GM19328 (cell line): ENCODE data around the gene ANO8.
"Not testable (repeated sequence)": the region's sequence is repeated elsewhere in the genome, so short reads cannot be mapped to it uniquely, and the experiment has no call there.

Experiments used
- ATAC-seq: cut with Tn5 transposase; IDR thresholded peaks from one replicate; pipeline ENCODE4 v1.9.1; 2021; ENCODE audit warnings: mild to moderate bottlenecking, moderate library complexity; ENCODE audit not compliant: unreplicated experiment

The ANO8 gene

DNA sequence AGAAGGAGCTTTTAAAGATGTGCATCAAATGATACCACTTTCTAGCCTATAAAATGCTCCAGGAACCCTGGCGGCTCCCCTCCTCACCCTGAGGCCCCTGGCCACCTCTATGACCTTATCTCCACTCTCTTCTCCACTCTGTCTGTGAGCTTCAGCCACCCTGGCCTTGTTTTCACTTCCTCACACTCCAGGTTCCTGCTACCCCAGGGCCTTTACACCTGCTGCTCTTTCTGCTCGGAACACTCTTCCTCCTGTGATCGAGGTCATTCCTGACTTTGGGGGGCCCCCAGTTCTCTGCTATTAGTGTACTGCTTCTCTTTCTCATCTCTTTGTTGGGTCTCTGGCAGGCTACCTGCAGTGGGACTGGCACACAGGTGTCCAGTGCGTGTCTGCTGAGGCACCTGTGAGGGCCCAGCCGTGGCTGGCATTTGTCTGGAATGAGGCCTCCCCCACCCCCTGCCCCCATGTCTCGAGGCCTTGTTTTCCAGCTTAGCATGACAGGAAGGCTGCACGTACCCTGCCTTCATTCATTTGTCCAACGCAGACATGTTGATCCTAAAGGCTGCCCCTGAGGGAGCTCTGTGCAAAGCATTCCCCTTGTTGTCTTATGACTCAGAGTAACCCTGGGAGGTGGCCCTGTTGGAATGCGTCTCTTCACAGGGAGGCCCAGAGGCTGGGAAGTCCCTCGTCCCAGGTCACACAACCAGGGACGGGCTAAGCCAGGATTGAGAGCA is 23.0 kb downstream of the ANO8 start:
- ATAC-seq: no peak

DNA sequence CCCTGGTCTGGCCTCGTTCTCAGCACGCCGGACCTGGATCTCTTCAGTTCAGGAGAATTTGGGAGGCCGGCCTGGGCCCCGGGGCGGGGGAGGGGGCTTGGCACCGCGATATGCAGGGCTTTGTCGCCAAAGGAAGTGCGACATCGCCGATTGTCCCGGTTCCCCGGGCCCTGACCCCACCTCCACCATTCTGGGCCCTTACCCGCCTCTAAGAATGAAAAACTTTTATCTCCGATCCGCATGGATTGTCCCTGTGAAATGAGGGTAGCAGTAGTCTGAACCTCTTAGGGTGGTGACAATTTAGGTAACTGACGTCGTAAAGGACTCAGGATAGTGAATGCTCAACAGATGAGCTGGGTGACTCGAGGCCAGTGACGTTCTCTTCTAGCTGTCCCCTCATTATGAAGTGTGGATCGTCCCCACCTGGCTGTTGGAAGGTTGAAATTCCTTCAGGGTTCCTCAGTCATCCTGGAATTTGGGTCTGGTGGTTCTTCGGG is 24.6 kb downstream of the ANO8 start:
- no peak for ATAC-seq

DNA sequence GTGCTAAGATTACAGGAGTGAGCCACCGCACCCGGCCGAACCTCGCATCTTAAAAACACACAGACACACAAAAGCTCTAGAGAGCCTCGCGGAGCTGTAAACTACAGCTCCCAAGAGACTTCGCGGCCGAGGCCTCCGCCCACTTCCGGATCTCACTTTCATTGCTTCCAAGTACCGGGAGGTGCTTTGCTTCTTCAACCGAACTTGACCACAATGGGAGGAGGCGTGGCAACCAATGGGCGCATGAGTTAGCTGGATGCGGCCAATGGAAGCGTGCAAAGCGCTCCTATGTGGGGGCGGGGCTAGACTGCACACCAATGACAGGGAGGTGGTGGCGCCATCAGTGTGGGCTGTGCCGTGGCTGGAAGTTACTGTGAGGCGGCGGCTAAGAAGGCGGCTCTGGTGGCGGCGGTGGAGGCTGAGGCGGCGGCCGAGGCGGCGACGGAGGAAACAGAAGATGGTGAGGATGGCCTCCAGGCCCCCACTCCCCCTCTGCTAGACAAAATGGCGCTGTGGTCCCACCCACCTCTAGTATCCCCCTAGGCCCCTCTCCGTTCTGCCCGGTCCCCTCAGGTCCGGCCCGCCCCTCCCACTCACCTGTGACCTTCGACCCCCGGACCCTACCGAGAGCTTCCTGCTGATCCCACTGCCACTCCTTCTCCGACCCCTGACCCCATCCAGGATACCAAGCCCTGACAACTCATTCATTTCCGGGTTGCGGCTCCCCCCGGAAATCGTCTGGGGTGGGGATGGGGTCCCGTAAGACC is 25.3 kb downstream of the ANO8 start, which contains the start of gene DDA1:
Gene DDA1 (plus strand): TSS at position 366 of the 767 bp plus-strand sequence. CDS start 92 bp downstream, at position 458.
- peak; percentile 68 for ATAC-seq

DNA sequence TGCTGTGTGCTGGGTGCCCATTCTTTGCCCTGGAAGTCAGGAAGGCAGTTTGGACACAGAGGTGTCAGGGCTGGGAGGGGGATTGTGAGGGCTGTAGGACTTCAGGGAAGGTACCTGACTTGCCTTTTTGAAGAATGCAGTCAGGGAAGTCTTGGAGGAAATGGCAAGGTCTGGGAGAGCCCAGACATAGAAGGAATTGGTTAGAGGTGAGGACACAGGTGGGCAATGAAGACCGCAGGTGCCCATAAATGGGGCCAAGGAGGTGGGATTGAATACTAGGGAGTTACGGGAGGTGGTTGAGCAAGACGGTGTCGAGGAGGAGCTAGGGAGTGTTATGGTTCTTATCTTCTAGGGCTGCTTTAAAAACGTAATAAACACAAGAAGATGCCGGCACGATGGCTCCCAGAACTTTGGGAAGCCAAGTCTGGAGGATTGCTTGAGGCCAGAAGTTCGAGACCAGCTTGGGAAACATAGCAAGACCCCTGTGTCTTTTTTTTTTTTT is 26.7 kb downstream of the ANO8 start:
- ATAC-seq: no peak

DNA sequence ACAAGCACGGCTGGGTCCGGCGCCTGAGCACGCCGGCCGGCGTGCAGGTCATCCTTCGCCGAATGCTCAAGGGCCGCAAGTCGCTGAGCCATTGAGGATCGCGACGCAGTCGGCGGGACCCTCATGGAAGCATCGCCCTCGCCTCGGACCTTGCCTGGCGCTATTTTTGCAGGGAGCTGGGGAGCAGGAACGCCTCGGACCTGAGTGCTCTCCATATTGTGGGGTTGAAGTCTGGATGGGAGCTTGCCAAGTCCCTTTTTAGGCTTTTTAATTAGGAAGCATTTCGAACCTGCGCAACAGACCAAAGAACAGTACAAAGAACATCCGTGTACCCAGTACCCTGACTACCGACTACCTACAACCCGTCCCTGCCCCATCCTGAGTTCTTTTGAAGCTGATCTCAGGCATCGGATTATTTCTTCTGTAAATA is 28.4 kb downstream of the ANO8 start:
- ATAC-seq: no peak

DNA sequence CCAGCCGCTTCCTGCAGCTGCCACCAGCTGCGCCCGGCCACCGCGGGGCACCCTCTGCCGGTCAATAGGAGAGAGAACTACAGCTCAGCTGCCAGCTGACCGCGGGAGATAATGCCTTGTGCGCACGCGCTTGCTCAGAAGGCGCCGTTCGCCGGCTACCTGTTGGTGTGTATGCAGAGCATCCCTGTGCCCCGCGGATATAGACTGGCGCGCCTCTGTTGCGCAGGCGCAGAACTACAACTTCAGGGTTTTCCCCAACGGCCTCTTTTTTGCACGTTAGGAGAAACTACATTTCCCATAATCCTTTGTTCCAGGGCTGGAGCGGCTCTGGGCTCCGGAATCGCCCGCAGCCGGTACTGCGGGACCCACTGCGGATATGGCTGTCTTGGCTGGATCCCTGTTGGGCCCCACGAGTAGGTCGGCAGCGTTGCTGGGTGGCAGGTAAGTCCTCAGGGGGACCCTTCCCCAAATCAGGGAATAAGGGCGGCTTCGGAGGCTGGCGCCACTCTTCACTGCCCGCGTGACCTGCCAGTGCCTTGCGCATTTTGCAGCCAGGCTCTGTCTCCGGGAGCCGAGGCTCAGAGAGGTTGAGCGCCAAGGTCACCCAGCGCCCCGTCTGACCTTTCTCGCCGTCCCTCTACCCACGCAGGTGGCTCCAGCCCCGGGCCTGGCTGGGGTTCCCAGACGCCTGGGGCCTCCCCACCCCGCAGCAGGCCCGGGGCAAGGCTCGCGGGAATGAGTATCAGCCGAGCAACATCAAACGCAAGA is 29.0 kb downstream of the ANO8 start, which contains the start of gene MRPL34:
Gene MRPL34 (plus strand): TSS at position 356 of the 768 bp plus-strand sequence. CDS start 21 bp downstream, at position 377.
- peak; percentile 44 for ATAC-seq

DNA sequence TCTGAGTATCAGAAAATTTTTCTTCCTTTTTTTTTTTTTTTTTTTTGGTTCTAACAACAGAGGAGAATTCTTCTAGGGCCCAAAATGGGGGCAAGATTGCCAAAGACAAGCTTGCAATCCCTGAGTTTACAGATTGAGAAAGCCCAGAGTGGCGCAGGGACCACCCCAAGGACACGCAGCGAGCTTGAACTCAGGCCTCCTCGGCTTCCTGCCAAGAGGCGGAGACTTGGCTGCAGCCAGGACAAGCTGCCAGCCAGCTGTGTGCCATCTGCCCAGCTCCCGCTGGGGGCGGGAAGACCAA is 29.5 kb downstream of the ANO8 start:
- no peak for ATAC-seq

DNA sequence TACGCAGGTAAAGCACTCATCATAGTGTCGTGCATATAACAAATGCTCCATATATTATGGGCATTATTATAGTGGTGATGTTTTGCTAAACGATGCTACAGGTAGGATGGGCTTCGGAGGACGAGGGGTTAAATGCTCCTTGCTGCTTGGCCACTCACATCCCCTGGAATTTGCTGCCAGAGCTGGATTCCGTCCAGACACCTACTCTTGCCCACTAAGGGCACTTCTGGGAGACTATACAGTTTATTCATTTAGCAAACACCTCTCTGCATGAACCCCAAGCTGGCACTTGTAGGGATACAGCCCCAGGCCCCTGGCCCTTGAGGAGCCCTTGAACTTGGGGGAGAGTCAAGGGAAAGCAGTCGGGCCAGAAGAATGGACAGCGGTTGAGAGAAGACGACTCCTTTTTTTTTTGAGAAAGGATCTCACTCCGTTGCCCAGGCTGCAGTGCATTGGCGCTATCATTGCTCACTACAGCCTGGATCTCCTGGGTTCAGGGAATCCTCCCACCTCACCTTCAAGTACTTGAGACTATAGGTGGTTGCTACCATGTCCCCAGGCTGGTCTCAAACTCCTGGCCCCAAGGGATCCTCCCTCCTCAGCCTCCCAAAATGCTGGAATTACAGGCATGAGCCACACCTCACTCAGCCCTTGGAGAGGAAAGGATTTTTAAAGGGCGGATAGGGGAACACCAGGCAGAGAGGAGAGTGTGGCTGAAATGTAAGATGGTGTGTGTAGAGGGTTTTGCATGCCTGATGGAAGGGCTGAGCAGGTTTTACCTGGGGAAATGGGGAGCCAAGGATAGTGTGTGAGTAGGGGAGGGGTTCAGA is 30.1 kb downstream of the ANO8 start:
- no peak for ATAC-seq

DNA sequence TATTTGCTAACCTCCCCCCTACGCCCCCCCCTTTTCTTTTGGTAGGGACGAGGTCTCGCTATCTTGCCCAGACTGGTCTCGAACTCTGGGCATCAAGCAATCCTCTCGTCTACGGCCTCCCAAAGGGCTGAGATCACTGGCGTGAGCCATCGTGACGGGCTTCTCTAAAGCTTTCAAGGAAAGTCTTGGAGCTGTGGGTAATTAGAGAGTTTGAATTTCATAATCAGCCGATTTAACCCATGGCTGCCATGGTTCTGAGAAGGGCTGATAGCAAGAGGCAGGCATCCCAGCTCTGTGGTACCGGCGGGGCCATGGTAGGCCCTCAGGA is 30.8 kb downstream of the ANO8 start:
- no peak for ATAC-seq

DNA sequence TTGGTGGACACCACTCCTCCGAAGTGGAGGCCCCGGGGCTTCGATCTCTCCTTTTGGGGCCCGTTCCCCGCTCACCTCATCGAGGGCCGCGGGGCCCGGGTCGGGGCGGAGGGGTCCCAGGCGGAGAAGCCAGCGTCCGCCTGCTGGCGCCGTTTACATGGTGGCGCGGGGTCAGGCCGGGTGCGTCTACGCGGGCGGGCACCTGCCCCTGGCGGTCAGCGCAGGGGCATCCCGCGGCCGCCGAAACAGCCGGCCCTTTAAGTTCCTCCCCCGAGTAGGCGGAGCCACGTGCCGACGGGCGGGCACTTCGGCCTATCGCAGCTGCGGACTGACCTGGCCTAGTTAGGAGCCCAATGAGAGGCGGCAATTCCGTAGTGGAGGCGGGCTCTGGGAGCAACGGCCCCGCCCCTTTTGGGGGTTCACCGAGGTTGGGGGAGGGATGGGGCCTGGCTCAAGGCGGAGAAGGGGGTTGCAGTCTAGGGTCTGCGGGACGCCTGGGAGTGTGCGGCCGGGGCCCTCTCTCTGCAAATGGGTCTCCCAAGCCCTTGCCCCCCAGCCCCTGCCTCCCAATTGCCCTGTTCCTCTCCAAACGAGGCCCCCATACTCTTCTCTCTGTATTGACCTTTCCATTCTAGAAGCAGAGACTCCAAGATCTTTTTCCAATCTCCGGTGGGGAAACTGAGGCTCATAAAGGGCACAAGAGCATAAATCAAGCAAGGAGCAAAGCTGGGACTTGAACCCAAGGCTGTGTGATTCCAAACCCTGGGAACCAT is 31.3 kb downstream of the ANO8 start, which contains the start of gene ABHD8:
Gene ABHD8 (minus strand): TSS at position 259 of the 773 bp plus-strand sequence. CDS start 1,809 bp downstream, outside the sequence.
- no peak for ATAC-seq

DNA sequence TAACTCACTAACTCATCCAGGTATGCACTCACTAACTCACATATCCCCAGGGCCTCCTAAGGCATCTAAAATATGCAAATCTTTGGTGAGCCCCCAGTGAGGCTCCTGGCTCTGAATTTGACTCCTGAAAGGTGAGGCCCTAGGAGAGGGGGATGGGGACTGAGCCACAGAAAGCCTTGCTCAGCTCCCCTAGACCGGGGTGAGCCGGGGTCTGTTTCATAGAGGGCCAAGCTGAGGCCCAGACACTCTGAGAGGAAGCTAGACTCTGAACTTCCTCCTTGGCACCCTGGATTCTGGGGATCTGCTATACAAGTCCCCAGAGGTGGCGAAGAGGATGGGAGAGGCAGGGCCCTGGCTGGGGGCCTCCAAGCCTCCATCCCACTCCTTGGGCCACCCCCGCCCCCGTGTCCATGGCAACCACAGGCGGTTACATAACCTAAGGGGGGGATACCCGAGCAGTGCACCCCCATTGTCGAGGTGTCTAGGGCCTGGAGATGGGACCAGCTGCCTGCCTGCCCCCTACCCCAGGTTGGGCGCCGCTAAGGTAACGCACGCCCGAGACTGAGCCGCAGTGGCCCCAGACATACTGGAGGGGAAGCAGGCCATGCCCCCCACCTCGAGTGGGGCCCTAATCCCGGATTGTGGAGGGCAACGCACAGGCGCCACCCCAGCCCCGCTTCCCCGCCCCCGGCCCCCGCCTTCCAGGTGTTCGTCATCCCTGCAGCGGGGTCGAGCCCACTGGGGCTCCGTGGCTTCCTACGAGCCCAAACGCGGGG is 32.1 kb downstream of the ANO8 start:
- ATAC-seq: no peak

DNA sequence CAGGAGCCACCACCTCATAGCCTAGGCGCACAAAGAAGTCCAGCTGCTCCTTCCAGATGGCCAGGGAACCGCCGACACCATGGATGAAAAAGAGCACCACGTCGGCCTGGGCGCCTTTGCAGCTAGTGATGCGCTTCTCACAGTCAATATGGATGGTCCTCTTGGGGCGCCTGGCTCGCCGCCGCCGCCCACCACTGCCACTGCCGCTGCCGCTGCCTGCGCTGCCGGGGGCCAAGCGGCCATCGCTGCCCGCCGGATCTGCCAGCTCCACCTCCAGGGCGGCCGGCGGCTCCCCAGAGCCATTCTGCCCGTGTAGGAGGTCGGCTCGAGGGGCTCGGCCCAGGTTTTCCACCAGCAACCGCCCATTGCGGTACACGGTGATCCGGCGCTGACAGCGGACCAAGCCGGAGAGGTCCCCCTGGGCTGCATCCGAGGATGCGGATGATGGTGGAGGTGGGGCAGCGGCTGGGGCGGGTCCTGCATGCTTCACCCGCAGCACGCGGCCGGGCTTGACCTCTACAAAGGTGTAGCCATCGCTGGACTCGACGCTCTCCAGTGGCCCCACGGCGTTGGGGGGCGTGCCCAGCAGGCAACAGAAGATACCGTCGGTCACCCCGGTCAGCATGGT is 33.5 kb downstream of the ANO8 start:
- no peak for ATAC-seq

DNA sequence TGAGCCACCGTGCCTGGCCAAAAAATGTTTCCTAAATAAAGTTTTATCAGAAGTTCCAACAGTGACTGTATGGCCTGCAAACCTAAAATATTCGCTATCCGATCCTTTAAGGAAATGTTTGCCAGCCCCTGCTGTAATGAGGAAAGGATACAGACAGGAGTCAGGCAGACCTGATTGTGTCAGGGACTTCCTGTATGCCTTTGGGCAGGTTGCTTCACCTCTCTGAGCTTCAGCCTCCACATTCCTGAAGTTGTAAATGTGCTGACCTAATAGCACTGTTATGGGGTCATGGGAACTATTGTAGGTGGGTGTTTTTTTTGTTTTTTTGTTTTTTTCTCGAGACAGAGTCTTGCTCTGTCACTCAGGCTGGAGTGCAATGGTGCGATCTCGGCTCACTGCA is 37.7 kb downstream of the ANO8 start:
- no peak for ATAC-seq

DNA sequence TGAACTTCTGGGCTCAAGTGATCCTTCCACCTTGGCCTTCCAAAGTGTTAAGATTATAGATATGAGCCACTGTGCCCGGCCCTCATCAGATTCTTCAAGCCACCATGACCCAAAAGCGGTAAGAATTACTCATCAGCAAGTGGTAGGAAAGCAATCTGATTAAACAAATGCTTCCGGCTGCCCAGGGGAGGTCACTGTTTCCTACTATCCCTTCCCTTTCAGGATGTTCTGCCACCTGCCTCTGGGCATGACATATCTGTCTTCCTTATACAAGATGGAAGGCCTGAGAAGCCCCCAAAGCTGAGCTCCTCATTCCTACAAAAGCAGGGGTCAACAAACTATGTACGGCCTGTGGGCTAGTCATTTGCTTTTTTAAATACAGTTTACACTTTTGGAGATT is 38.4 kb downstream of the ANO8 start:
- ATAC-seq: no peak

DNA sequence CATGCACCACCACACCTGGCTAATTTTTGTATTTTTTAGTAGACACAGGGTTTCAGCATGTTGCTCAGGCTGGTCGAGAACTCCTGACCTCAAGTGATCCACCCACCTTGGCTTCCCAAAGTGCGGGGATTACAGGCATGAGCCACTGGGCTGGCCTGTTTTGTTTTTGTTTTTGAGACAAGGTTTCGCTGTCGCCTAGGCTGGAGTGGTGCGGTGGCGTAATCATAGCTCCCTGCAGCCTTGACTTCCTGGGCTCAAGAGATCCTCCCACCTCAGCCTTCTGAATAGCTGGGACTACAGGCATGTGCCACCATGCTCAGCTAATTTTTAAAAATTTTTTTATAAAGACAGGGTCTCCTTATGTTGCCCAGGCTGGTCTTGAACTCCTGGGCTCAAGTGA is 39.1 kb downstream of the ANO8 start:
- not testable (repeated sequence) for ATAC-seq

DNA sequence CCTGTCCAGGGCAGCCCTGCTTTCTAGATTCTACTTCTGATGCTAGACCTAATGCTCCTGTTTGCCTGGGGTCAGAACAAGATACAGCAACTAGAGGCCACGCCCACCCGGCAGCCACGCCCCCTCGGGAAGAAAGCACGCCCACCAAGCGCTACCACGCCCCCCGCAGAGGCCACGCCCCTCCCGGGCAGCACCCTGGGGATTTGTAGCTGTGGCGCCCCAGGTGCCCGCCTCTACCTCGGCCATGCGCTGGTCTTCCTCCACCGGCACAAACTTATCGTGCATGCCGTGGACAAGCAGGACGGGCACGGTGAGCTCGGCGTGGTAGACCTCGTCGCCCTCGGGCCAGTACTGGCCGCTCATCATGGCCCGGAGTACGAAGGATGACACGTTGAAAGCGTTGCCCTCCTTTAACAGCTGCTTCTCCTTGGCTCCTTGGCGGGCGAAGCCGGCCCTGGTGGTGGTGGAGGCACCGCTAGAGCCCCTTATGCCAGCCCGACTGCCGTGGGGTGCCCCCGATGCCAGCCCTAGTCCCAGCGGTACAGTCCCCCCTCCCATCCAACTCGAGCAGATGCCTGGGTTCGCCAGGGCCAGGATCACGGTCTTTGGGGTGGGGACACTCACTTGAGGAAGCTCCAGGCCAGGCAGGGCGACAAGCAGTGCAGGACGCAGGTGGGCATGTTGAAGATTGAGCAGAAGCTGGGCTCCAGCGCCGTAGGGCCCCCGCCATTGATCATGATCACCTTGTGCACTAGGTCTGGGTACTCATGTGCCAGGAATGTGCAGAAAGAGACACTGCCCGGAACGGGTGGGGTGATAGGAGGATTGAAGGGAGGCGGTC is 40.4 kb downstream of the ANO8 start:
- ATAC-seq: no peak

DNA sequence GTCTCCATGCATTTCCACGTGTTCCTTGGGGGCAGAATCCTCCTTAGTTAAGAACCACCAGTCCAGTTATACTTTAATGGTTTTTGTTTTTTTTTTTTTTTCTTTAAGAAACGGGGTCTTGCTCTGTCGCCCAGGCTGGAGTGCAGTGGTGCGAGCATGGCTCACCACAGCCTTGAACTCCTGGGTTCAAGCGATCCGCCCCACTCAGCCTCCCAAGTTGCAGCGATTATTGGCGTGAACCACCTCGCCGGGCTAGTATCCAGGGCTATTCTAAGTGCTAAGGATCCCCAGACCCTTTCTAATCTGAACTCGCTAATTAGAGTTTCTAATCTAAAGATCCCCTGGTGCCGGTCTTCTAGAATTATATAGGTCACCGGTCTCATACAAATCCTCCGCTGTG is 41.0 kb downstream of the ANO8 start:
- no peak for ATAC-seq
